K562 (cell line): ENCODE measurements around the gene ODF4. TPM values are rescaled to one million over a fixed set of nuclear protein-coding genes. Genes with fewer than 3 reads are reported as not detected.

Experiments
- ARID1B ChIP-seq: fragments of 450-650 bp; IDR thresholded peaks from 2 replicates; pipeline ENCODE4 v1.6.1; 2016; ENCODE audit warnings: antibody characterized with exemption, mild to moderate bottlenecking, inconsistent platforms
- ATF7 ChIP-seq: fragments of 450-650 bp; IDR thresholded peaks from 2 replicates; pipeline ENCODE4 v1.7.1; 2014; ENCODE audit warnings: mild to moderate bottlenecking, moderate library complexity
- BDP1 ChIP-seq: IDR thresholded peaks from 3 replicates; pipeline ENCODE4 v1.6.1; 2011; ENCODE audit not compliant: insufficient read length, insufficient read depth
- DACH1 ChIP-seq: fragments of 450-650 bp; IDR thresholded peaks from 2 replicates; pipeline ENCODE4 v1.6.1; 2018; ENCODE audit not compliant: partially characterized antibody
- E2F3 ChIP-seq: fragments of 250-450 bp; sonication (Bioruptor Pico); IDR thresholded peaks from 2 replicates; pipeline ENCODE4 v1.4.0; 2020; ENCODE audit warnings: mild to moderate bottlenecking
- GATAD2A ChIP-seq: fragments of 450-650 bp; IDR thresholded peaks from 2 replicates; pipeline ENCODE4 v1.6.1; 2017
- HEY1 ChIP-seq: fragments of 250-450 bp; sonication (Bioruptor Pico); IDR thresholded peaks from 2 replicates; pipeline ENCODE4 v1.5.0; 2020; ENCODE audit warnings: mild to moderate bottlenecking, moderate library complexity, borderline replicate concordance
- ILF3 ChIP-seq: fragments of 450-650 bp; IDR thresholded peaks from 2 replicates; pipeline ENCODE4 v1.6.1; 2018; ENCODE audit warnings: antibody characterized with exemption, mild to moderate bottlenecking, moderate library complexity, borderline replicate concordance
- KLF16 ChIP-seq: IDR thresholded peaks from 2 replicates; pipeline ENCODE4 v1.6.1; 2016; ENCODE audit warnings: antibody characterized with exemption
- RHOXF2B ChIP-seq: fragments of 250-450 bp; sonication (Bioruptor Pico); conservative IDR thresholded peaks from 2 replicates; pipeline ENCODE4 v1.5.1; 2021
- SMARCB1 ChIP-seq: IDR thresholded peaks from 2 replicates; pipeline ENCODE4 v1.6.1; 2011; ENCODE audit warnings: improper control_type of control experiment, low read depth; ENCODE audit not compliant: insufficient read length
- TAF15 ChIP-seq: fragments of 200-400 bp; formaldehyde crosslinking; IDR thresholded peaks from 2 replicates; pipeline ENCODE4 v1.6.1; 2017; ENCODE audit warnings: mild to moderate bottlenecking, low read depth, low read length, moderate library complexity
- TCF7 ChIP-seq: sonication (generic); IDR thresholded peaks from 2 replicates; pipeline ENCODE4 v1.6.1; 2016; ENCODE audit warnings: antibody characterized with exemption, borderline replicate concordance
- TEAD2 ChIP-seq: fragments of 450-650 bp; IDR thresholded peaks from 2 replicates; pipeline ENCODE4 v1.6.1; 2016; ENCODE audit warnings: missing genetic modification characterization, control low read depth, missing compliant biosample characterization
- ZC3H11A ChIP-seq: IDR thresholded peaks from 2 replicates; pipeline ENCODE4 v1.6.1; 2012; ENCODE audit warnings: low read depth, low read length, improper control_type of control experiment
- ZNF134 ChIP-seq: fragments of 250-450 bp; sonication (Bioruptor Pico); conservative IDR thresholded peaks from 2 replicates; pipeline ENCODE4 v1.4.0; 2020
- ZNF77 ChIP-seq: fragments of 250-450 bp; sonication (Bioruptor Pico); IDR thresholded peaks from 2 replicates; pipeline ENCODE4 v1.5.0; 2020
- ZSCAN32 ChIP-seq: fragments of 450-650 bp; formaldehyde crosslinking; IDR thresholded peaks from 2 replicates; pipeline ENCODE4 v1.4.0; 2020; ENCODE audit warnings: mild to moderate bottlenecking, moderate library complexity
- polyA plus RNA-seq, 8 experiments: library from polyadenylated mRNA; depleted of rRNA in 4 of 8; stranded (reverse) in 5 of 8; unstranded in 3 of 8; fragments of >200 nt; fragmentation: Nextera tagmentation in 2 of 8; fragmentation: Illumina TruSeq in 1 of 8; extraction: Ambion mirVana in 2 of 8; extraction: Trizol in 1 of 8; gene quantifications; 2 replicates each; pipeline versions ENCODE4 v1.2.1 to v1.2.3, GENCODE V29; 2011 to 2014; ENCODE audit warnings: inconsistent platforms in 1 of 8, missing spikeins in 1 of 8
- total RNA-seq, 7 experiments: library from RNA; depleted of rRNA in 6 of 7; stranded (reverse); fragments of >200 nt in 6 of 7; fragmentation: Illumina TruSeq in 2 of 7; extraction: Trizol in 2 of 7; gene quantifications; 2 replicates each; pipeline versions ENCODE4 v1.2.1 to v1.2.3, GENCODE V29; 2011 to 2021; ENCODE audit warnings: low replicate concordance in 1 of 7
- TF ChIP-seq, protein P1 (sequence below): sonication (generic); formaldehyde crosslinking; IDR thresholded peaks from 2 replicates; pipeline ENCODE4 v1.8.0; 2022; ENCODE audit warnings: missing genetic modification reagents, mild to moderate bottlenecking, moderate library complexity, borderline replicate concordance
- TF ChIP-seq, protein P2 (sequence below): fragments of 250-450 bp; sonication (Bioruptor Pico); IDR thresholded peaks from 2 replicates; pipeline ENCODE4 v1.4.0; 2020
- TF ChIP-seq, protein P3 (sequence below): fragments of 250-450 bp; sonication (Bioruptor Pico); IDR thresholded peaks from 2 replicates; pipeline ENCODE4 v1.8.0; 2021; ENCODE audit warnings: mild to moderate bottlenecking, moderate library complexity
- TF ChIP-seq, protein P4 (sequence below): sonication (generic); formaldehyde crosslinking; IDR thresholded peaks from 2 replicates; pipeline ENCODE4 v1.4.0; 2020; ENCODE audit warnings: mild to moderate bottlenecking, missing genetic modification reagents
- TF ChIP-seq, protein P5 (sequence below): fragments of 450-650 bp; IDR thresholded peaks from 2 replicates; pipeline ENCODE4 v1.6.1; 2018; ENCODE audit warnings: mild to moderate bottlenecking, low read depth; ENCODE audit not compliant: partially characterized antibody

The ODF4 gene
- total and polyA plus RNA-seq, 9 of the 15 experiments (the other 6 are each of a cell fraction or from before 2014, with no cell fraction given) = not detected

DNA sequence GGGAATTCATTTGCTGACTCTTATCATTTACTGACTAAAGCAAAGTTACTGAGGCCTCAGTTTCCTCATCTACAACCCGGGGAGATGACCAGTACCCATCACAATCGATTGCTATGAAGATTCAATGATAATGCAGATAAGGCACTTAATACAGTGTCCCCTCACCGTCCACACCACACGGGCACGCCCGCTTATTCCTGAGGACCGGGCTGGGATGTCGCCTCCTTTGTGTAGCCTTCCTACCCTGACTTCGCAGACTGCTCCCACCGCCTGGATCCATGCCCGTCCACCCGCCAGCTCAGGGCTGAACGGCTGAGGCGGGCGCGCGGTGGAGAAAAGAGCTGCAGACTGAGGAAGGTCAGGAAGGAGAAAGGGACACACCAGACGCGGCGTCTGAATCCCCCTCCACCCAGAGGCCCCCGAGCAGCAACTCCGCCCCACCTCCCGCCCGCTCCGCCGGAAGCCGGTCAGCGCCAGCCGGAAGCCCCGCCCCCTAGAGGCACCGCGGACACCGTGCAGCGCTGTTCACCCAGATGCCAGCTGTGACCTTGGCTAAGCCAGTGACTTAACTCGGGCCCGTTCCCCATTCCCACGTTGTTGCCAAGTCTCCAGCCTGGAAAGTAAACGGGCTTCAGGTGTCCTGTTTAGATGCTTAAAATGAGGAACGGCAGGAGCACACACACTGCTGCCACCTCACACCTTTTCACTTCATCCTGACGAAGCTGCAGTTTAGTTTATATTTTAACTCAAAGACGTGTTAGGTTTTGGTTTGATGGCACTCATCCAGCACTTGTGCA is 36.8 kb downstream of the ODF4 start, which contains the start of gene KRABD2 (continued):
- TF ChIP-seq, protein P1, sequence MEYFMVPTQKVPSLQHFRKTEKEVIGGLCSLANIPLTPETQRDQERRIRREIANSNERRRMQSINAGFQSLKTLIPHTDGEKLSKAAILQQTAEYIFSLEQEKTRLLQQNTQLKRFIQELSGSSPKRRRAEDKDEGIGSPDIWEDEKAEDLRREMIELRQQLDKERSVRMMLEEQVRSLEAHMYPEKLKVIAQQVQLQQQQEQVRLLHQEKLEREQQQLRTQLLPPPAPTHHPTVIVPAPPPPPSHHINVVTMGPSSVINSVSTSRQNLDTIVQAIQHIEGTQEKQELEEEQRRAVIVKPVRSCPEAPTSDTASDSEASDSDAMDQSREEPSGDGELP = peak; percentile 61; the same call in 1 of the 2 replicates
- TF ChIP-seq KLF16 = 0 out of 2 replicates have a peak, but pooled peaks have one; percentile 16
- TF ChIP-seq ILF3 = peak; percentile 64; the same call in 1 of the 2 replicates
- no peak for TF ChIP-seq ATF7
- TF ChIP-seq ZC3H11A = 0 out of 2 replicates have a peak, but pooled peaks have one; percentile 9
- no peak for TF ChIP-seq HEY1
- TF ChIP-seq, protein P2, sequence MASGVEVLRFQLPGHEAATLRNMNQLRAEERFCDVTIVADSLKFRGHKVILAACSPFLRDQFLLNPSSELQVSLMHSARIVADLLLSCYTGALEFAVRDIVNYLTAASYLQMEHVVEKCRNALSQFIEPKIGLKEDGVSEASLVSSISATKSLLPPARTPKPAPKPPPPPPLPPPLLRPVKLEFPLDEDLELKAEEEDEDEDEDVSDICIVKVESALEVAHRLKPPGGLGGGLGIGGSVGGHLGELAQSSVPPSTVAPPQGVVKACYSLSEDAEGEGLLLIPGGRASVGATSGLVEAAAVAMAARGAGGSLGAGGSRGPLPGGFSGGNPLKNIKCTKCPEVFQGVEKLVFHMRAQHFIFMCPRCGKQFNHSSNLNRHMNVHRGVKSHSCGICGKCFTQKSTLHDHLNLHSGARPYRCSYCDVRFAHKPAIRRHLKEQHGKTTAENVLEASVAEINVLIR (CRISPR knock-in tag) = no peak
- TF ChIP-seq, protein P3, sequence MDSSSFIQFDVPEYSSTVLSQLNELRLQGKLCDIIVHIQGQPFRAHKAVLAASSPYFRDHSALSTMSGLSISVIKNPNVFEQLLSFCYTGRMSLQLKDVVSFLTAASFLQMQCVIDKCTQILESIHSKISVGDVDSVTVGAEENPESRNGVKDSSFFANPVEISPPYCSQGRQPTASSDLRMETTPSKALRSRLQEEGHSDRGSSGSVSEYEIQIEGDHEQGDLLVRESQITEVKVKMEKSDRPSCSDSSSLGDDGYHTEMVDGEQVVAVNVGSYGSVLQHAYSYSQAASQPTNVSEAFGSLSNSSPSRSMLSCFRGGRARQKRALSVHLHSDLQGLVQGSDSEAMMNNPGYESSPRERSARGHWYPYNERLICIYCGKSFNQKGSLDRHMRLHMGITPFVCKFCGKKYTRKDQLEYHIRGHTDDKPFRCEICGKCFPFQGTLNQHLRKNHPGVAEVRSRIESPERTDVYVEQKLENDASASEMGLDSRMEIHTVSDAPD (CRISPR knock-in tag) = no peak
- TF ChIP-seq TEAD2 (tag) = no peak
- TF ChIP-seq TCF7 = 0 out of 2 replicates have a peak, but pooled peaks have one; percentile 62
- TF ChIP-seq ARID1B = no peak
- TF ChIP-seq RHOXF2B (CRISPR knock-in tag) = 0 out of 2 replicates have a peak, but pooled peaks have one; percentile 66
- no peak for TF ChIP-seq ZNF134
- peak; percentile 50 for TF ChIP-seq DACH1
- TF ChIP-seq ZSCAN32 (CRISPR knock-in tag) = no peak
- TF ChIP-seq GATAD2A = 0 out of 2 replicates have a peak, but pooled peaks have one; percentile 9
- TF ChIP-seq E2F3 (CRISPR knock-in tag) = no peak
- TF ChIP-seq, protein P4, sequence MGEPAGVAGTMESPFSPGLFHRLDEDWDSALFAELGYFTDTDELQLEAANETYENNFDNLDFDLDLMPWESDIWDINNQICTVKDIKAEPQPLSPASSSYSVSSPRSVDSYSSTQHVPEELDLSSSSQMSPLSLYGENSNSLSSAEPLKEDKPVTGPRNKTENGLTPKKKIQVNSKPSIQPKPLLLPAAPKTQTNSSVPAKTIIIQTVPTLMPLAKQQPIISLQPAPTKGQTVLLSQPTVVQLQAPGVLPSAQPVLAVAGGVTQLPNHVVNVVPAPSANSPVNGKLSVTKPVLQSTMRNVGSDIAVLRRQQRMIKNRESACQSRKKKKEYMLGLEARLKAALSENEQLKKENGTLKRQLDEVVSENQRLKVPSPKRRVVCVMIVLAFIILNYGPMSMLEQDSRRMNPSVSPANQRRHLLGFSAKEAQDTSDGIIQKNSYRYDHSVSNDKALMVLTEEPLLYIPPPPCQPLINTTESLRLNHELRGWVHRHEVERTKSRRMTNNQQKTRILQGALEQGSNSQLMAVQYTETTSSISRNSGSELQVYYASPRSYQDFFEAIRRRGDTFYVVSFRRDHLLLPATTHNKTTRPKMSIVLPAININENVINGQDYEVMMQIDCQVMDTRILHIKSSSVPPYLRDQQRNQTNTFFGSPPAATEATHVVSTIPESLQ = no peak
- no peak for TF ChIP-seq BDP1
- TF ChIP-seq, protein P5, sequence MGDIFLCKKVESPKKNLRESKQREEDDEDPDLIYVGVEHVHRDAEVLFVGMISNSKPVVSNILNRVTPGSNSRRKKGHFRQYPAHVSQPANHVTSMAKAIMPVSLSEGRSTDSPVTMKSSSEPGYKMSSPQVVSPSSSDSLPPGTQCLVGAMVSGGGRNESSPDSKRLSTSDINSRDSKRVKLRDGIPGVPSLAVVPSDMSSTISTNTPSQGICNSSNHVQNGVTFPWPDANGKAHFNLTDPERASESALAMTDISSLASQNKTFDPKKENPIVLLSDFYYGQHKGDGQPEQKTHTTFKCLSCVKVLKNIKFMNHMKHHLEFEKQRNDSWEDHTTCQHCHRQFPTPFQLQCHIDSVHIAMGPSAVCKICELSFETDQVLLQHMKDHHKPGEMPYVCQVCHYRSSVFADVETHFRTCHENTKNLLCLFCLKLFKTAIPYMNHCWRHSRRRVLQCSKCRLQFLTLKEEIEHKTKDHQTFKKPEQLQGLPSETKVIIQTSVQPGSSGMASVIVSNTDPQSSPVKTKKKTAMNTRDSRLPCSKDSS = no peak
- no peak for TF ChIP-seq SMARCB1
- no peak for TF ChIP-seq TAF15
- TF ChIP-seq ZNF77 (CRISPR knock-in tag) = no peak
